ENCODE measurements around the gene RRP15.
A peak's percentile ranks its signal among the peaks of the same experiment; 100 is the strongest.

RRP15 gene

GRCh38 chr1:218351391-218352074 is 66.4 kb downstream of the RRP15 start:
- H3K9ac ChIP-seq (ENCODE audit: low read length), result peak overlapping the region; percentile 25
- peak overlapping the region; percentile 54 for H3K27ac ChIP-seq (ENCODE audit: low read depth, low read length)
- no peaks in the 10 kb centered on the region for H3K27me3 ChIP-seq (ENCODE audit: control insufficient read depth in 1 of 2, insufficient read depth in 2 of 2, low read length in 2 of 2)
- H3K4me1 ChIP-seq (ENCODE audit: insufficient read depth, low read length), result peaks cover 22% of the 10 kb centered on the region
- no peaks in the 10 kb centered on the region for H3K9me3 ChIP-seq (ENCODE audit: low read length)
- no peaks in the 10 kb centered on the region for H3K36me3 ChIP-seq (ENCODE audit: insufficient read depth, low read length)
- H3K4me3 ChIP-seq (ENCODE audit: low read depth in 1 of 2, low read length in 2 of 2), result peak overlapping the region in 1 of 2 donors; percentile 43

GRCh38 chr1:218352075-218352438 is 67.0 kb downstream of the RRP15 start:
- Histone ChIP-seq H3K4me3 (ENCODE audit: low read depth in 1 of 2, low read length in 2 of 2) (no peak overlapping the region), H3K4me1 (ENCODE audit: insufficient read depth, low read length) (peaks cover 22% of the 10 kb centered on the region), H3K36me3 (ENCODE audit: insufficient read depth, low read length) (no peaks in the 10 kb centered on the region), H3K27ac (ENCODE audit: low read depth, low read length) (no peak overlapping the region), H3K9ac (ENCODE audit: low read length) (no peak overlapping the region), H3K27me3 (ENCODE audit: control insufficient read depth in 1 of 2, insufficient read depth in 2 of 2, low read length in 2 of 2) (no peaks in the 10 kb centered on the region), H3K9me3 (ENCODE audit: low read length) (no peaks in the 10 kb centered on the region)

- Histone ChIP-seq H3K9ac (ENCODE audit: low read length) (no peak overlapping the region), H3K9me3 (ENCODE audit: low read length) (no peaks in the 10 kb centered on the region), H3K4me1 (ENCODE audit: insufficient read depth, low read length) (peaks cover 15% of the 10 kb centered on the region), H3K36me3 (ENCODE audit: insufficient read depth, low read length) (no peaks in the 10 kb centered on the region), H3K27ac (ENCODE audit: low read depth, low read length) (no peak overlapping the region), H3K4me3 (ENCODE audit: low read depth in 1 of 2, low read length in 2 of 2) (no peak overlapping the region), H3K27me3 (ENCODE audit: control insufficient read depth in 1 of 2, insufficient read depth in 2 of 2, low read length in 2 of 2) (no peaks in the 10 kb centered on the region)
Observed at GRCh38 chr1:218353656-218354055, 68.6 kb downstream of the RRP15 start.

- Histone ChIP-seq H3K36me3 (ENCODE audit: insufficient read depth, low read length) (no peaks in the 10 kb centered on the region), H3K9me3 (ENCODE audit: low read length) (no peaks in the 10 kb centered on the region), H3K27ac (ENCODE audit: low read depth, low read length) (no peak overlapping the region), H3K27me3 (ENCODE audit: control insufficient read depth in 1 of 2, insufficient read depth in 2 of 2, low read length in 2 of 2) (no peaks in the 10 kb centered on the region), H3K4me1 (ENCODE audit: insufficient read depth, low read length) (peaks cover 8% of the 10 kb centered on the region), H3K9ac (ENCODE audit: low read length) (no peak overlapping the region), H3K4me3 (ENCODE audit: low read depth in 1 of 2, low read length in 2 of 2) (no peak overlapping the region)
Observed at GRCh38 chr1:218355278-218355677, 70.2 kb downstream of the RRP15 start.

- Histone ChIP-seq H3K9me3 (ENCODE audit: low read length) (no peaks in the 10 kb centered on the region), H3K9ac (ENCODE audit: low read length) (no peak overlapping the region), H3K36me3 (ENCODE audit: insufficient read depth, low read length) (no peaks in the 10 kb centered on the region), H3K4me3 (ENCODE audit: low read depth in 1 of 2, low read length in 2 of 2) (no peak overlapping the region), H3K27ac (ENCODE audit: low read depth, low read length) (no peak overlapping the region), H3K4me1 (ENCODE audit: insufficient read depth, low read length) (peaks cover 11% of the 10 kb centered on the region), H3K27me3 (ENCODE audit: control insufficient read depth in 1 of 2, insufficient read depth in 2 of 2, low read length in 2 of 2) (no peaks in the 10 kb centered on the region)
Observed at GRCh38 chr1:218357211-218357892, 72.3 kb downstream of the RRP15 start.

- H3K9ac ChIP-seq (ENCODE audit: low read length), result no peak overlapping the region
- no peaks in the 10 kb centered on the region for H3K27me3 ChIP-seq (ENCODE audit: control insufficient read depth in 1 of 2, insufficient read depth in 2 of 2, low read length in 2 of 2)
- H3K4me1 ChIP-seq (ENCODE audit: insufficient read depth, low read length), result peaks cover 16% of the 10 kb centered on the region
- no peak overlapping the region for H3K4me3 ChIP-seq (ENCODE audit: low read depth in 1 of 2, low read length in 2 of 2)
- no peaks in the 10 kb centered on the region for H3K9me3 ChIP-seq (ENCODE audit: low read length)
- no peak overlapping the region for H3K27ac ChIP-seq (ENCODE audit: low read depth, low read length)
- no peaks in the 10 kb centered on the region for H3K36me3 ChIP-seq (ENCODE audit: insufficient read depth, low read length)
Observed at GRCh38 chr1:218357893-218358232, 72.8 kb downstream of the RRP15 start.

GRCh38 chr1:218361298-218362065 is 76.4 kb downstream of the RRP15 start:
- H3K27ac ChIP-seq (ENCODE audit: low read depth, low read length), result no peak overlapping the region
- H3K9ac ChIP-seq (ENCODE audit: low read length), result no peak overlapping the region
- H3K27me3 ChIP-seq (ENCODE audit: control insufficient read depth in 1 of 2, insufficient read depth in 2 of 2, low read length in 2 of 2), result no peaks in the 10 kb centered on the region
- H3K4me1 ChIP-seq (ENCODE audit: insufficient read depth, low read length), result peaks cover 44% of the 10 kb centered on the region
- no peaks in the 10 kb centered on the region for H3K9me3 ChIP-seq (ENCODE audit: low read length)
- no peak overlapping the region for H3K4me3 ChIP-seq (ENCODE audit: low read depth in 1 of 2, low read length in 2 of 2)
- no peaks in the 10 kb centered on the region for H3K36me3 ChIP-seq (ENCODE audit: insufficient read depth, low read length)

GRCh38 chr1:218362418-218363076 is 77.5 kb downstream of the RRP15 start:
- no peak overlapping the region for H3K27ac ChIP-seq (ENCODE audit: low read depth, low read length)
- H3K36me3 ChIP-seq (ENCODE audit: insufficient read depth, low read length), result no peaks in the 10 kb centered on the region
- H3K4me3 ChIP-seq (ENCODE audit: low read depth in 1 of 2, low read length in 2 of 2), result no peak overlapping the region
- no peak overlapping the region for H3K9ac ChIP-seq (ENCODE audit: low read length)
- H3K9me3 ChIP-seq (ENCODE audit: low read length), result no peaks in the 10 kb centered on the region
- peaks cover 53% of the 10 kb centered on the region for H3K4me1 ChIP-seq (ENCODE audit: insufficient read depth, low read length)
- H3K27me3 ChIP-seq (ENCODE audit: control insufficient read depth in 1 of 2, insufficient read depth in 2 of 2, low read length in 2 of 2), result no peaks in the 10 kb centered on the region

GRCh38 chr1:218363141-218363540 is 78.0 kb downstream of the RRP15 start:
- Histone ChIP-seq H3K27me3 (ENCODE audit: control insufficient read depth in 1 of 2, insufficient read depth in 2 of 2, low read length in 2 of 2) (no peaks in the 10 kb centered on the region), H3K9ac (ENCODE audit: low read length) (no peak overlapping the region), H3K4me3 (ENCODE audit: low read depth in 1 of 2, low read length in 2 of 2) (no peak overlapping the region), H3K9me3 (ENCODE audit: low read length) (no peaks in the 10 kb centered on the region), H3K27ac (ENCODE audit: low read depth, low read length) (no peak overlapping the region), H3K4me1 (ENCODE audit: insufficient read depth, low read length) (peaks cover 55% of the 10 kb centered on the region), H3K36me3 (ENCODE audit: insufficient read depth, low read length) (no peaks in the 10 kb centered on the region)

- no peak overlapping the region for H3K4me3 ChIP-seq (ENCODE audit: low read depth in 1 of 2, low read length in 2 of 2)
- no peak overlapping the region for H3K27ac ChIP-seq (ENCODE audit: low read depth, low read length)
- H3K4me1 ChIP-seq (ENCODE audit: insufficient read depth, low read length), result peaks cover 55% of the 10 kb centered on the region
- no peaks in the 10 kb centered on the region for H3K9me3 ChIP-seq (ENCODE audit: low read length)
- H3K9ac ChIP-seq (ENCODE audit: low read length), result no peak overlapping the region
- no peaks in the 10 kb centered on the region for H3K36me3 ChIP-seq (ENCODE audit: insufficient read depth, low read length)
- no peaks in the 10 kb centered on the region for H3K27me3 ChIP-seq (ENCODE audit: control insufficient read depth in 1 of 2, insufficient read depth in 2 of 2, low read length in 2 of 2)
Observed at GRCh38 chr1:218364028-218364710, 79.1 kb downstream of the RRP15 start.
